Measurements from ENCODE around the gene MED16. TPM values are rescaled to one million over a fixed set of nuclear protein-coding genes. Genes with fewer than 3 reads are reported as not detected.
A peak's percentile ranks its signal among the peaks of the same experiment; 100 is the strongest.

The MED16 gene
- polyA plus RNA-seq, 12 donors = 26.2 to 1,072 (median 32.9) TPM

DNA sequence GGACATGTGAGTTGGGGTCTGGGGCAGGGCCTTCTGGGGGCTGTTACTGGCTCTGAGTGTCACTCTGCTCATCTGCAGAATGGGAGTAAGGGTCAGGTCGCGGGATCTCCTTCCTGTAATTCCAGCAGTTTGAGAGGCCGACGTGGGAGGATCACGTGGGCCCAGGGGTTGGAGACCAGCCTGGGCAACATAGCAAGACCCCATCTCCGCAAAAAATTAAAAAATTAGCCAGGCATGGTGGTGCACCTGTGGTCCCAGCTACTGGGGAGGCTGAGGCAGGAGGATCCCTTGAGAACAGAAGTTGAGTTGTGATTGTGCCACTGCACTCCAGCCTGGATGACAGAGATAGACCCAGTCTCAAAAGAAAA is 36.9 kb upstream of the MED16 start:
- no peak for DNase-seq

DNA sequence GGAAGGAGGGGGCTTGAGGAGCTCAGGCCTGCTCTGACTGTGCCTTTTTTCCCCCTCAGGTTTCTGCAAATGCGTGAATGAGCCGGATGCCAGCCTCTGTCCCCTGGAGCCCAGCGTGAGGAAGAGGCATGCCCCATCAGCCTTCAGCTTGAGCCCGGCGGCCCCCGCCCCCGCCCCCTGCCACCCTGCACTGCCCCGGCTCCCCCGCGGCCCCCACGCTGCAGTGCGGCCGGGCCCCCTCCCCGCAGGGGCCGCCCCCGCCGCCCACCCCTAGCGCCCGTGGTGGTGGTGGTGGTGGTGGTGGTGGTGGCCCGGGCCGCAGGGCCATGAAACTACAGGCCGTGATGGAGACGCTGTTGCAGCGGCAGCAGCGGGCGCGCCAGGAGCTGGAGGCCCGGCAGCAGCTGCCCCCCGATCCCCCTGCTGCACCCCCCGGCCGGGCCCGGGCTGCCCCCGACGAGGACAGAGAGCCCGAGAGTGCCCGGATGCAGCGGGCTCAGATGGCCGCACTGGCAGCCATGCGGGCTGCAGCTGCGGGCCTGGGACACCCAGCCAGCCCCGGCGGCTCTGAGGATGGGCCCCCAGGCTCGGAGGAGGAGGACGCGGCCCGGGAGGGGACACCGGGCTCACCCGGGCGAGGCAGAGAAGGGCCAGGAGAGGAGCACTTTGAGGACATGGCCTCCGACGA is 36.4 kb upstream of the MED16 start:
- DNase-seq = no peak

DNA sequence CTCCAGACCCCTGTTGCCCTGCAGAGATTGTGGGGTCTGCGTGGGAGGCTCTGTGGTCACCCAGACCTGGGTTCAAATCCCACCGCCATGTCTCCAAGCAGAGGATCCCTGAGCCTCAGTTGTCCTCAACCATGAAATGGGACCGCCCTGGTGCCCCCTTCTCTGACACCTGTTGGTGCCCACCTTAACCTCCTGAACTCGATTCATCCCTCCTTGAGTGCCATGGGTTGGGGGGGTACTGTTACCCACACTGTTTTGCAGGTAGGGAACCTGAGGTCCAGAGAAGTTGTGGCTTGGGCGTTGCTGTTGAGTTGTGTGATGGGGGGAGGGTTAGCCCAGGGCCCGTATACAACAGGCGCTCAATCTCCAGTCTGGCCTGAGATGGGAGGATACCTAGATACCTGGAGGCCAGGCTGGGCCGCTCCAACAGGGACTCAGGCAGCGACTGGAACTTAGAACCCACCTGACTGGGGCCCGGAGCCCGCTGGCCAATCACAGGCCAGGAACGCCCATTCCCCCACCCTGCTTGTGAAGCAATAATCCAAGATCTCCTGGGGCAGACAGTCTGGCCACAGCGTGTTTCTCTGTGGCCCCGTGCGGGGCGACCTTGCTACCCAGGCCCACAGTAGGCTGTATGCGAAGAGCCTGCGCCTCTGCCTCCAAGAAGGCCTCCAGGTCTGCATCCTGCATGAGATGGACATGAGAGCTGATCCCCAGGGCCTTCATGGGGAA is 35.6 kb upstream of the MED16 start:
- no peak for DNase-seq

DNA sequence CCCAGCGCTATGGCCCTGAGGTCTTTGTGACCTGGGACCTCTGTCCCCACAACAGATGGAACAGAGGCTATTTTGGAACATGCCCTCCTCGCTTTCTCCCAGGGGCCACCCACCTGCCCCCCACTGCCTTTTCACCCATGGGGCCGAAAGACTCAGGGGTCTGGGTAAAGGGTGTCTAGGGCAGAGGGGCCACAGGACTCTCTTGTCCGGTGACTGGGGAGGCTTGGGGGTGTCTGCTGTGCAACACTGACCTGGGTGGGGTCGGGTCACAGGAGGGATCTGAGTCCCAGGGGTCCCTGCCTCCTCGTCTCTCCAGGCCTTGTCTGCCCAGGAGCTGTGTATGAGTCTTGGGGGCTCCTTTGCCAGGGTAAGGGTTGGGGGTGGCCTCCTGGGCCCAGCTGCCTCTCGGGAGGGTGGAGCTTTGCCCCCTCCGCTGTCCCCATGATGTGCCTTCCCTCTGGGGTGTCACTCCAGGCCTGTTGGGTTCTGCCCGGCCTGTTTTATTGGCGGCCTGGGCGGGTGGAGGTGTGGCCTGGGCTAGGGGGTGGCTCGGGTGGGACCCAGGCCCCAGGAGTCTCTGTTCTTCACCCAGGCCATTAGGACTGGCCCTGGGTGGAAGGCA is 34.9 kb upstream of the MED16 start:
- DNase-seq = no peak

DNA sequence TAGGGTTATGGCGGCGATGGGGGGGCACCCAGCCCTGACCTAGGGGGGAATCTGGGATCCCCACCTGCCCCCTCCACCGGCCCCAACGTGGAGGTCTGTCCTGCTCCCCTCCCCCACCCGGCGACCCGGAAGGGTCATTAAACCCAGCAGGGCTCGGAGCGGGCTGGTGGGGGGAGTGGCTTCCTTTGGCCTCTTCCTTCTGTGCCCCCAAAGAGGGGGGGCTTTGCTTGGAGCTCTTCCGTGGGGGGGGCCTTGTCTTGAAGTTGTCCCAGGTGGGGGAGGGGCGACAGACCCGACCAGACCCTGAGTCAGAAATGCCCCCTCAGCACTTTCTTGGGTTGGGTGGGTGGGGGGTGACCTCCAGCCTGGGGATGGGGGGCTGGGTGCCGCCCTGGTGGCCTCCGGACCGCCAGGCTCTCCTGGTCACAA is 34.4 kb upstream of the MED16 start:
- no peak for DNase-seq

DNA sequence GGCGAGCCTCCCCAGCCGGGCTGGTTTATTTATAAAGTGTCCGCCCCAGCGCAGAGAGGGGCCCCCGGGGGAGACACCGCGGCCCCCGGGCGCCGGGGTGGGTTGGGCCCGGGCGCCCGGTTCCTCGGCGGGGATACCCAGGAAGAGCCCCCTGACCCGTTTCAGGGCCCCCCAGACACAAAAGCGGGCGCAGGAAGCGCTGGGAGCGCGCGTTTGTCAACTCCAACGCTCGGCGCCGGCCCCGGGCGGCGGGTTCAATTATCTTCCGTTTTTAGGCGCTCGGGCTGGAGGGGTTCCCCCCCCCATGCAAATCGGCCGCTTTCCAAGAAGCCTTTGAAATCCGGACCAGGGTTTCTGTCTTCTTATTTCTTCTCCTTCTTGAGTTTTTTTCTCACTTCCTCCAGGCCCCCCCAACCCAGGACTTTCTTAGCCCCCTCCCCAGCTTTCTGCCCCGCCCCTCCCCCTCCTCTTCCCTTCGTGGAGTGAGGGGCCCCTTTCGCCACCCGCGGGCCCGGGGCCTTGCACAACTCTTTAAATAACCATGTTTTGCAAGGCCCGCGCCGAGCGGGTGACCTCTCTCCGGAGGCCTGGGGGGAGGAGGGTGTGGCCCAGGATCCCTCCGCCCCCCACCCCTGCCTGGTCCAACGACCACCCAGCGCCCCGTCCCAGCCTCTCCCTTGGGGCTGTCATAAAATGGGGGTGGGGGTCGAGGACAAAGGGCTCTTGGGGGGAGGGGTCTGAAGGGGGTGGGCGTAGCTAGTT is 33.8 kb upstream of the MED16 start:
- no peak for DNase-seq

DNA sequence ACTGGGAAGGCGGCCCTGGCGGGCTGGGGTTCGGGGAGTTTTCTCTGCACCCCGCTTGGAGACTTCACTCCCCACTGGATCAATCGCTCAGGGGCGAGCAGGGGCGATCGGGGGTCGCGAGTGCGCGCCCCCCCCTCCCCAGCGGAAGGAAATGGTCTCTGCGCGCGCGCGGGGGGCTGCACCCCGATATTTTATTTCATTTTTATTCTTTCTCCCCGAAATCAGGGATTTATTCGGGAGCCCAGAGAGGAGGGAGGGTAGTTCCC is 33.3 kb upstream of the MED16 start:
- no peak for DNase-seq

DNA sequence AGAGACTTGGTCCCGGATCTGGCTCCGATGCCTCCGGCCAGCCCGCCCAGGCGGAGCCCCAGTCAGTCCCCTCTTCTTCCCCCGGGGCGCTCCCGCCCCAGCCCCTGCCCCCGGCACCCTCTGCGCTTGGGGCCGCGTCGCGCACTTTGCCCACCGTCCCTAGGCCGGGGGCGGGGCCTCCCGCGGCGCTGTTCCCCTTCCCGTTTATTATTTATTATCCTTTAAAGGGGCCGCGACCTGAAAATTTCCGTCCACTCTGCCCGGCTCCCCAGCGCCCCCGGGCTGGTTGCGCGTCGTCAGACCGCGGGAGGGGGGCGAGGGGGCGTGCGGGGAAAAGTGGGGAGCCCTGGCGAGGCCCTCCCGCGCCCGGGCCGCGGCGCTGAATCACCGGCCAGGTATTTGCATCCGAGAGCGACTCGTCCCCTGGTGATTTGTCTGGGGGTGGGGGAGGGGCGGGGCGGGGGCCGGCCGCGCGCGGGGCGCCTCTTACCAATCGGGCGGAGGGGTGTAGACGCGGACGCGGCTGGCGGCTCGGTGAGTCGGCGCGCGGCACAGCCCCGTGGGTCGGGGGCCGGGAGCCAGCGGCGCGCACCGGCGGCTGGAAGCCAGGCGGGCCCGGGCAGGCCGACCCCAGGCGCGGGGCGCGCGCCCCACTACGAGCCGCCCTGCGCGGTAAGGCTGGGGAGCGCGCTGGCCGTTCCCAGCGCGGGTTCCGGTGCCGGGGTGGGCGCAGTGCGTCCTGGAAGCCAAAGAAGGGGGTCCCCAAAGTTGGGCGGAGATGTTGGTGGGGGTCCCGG is 32.7 kb upstream of the MED16 start, which contains the start of gene ARID3A:
TSS of gene ARID3A (plus strand) at position 510 of the 797 bp plus-strand sequence. CDS start 3,494 bp downstream, outside the sequence.
- DNase-seq = peak; percentile 86

DNA sequence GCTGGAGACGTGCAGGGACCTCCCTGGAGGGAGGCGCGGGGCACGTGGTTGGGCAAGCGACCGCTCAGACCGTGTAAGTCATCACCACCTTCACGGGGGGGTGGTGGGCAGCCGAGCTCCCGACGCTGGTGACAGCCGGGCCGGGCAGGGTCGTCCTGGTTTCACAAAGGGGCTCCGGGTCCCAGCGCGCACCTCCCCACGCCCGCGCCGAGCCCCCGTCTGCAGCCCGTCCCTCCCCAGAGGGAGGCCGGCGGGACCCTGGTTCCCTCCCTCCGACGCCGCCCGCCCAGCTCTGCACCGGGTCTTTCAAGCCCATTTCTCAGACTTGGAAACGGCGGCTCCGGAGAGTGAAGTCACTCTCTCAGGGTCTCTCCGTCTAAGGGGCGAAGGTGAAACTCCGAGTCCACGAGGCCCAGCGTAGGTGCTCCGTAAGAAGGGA is 32.1 kb upstream of the MED16 start:
- DNase-seq = no peak

DNA sequence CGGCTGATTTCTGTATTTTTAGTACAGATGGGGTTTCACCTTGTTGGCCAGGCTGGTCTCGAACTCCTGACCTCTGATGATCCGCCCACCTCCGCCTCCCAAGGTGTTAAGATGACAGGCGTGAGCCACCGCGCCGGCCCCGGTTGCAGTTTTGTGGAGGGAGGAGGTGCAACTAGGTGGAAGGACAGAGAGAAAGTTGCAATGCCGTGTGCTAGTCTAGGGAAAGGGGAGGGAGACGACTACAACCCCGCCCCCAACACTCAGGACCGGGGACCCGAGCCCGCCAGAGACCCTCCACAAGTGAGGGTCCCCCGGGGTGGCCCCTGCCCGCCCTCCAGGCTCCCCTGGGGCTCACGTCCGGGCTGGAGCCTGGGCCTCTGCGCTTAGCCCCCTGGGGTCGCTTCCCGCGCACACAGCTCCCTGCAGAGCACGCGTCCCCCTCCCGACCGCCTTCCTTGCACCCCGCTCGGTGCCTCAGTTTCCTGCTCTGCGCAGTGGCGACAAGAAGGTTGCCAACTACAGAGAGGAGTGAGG is 31.6 kb upstream of the MED16 start:
- DNase-seq = no peak

DNA sequence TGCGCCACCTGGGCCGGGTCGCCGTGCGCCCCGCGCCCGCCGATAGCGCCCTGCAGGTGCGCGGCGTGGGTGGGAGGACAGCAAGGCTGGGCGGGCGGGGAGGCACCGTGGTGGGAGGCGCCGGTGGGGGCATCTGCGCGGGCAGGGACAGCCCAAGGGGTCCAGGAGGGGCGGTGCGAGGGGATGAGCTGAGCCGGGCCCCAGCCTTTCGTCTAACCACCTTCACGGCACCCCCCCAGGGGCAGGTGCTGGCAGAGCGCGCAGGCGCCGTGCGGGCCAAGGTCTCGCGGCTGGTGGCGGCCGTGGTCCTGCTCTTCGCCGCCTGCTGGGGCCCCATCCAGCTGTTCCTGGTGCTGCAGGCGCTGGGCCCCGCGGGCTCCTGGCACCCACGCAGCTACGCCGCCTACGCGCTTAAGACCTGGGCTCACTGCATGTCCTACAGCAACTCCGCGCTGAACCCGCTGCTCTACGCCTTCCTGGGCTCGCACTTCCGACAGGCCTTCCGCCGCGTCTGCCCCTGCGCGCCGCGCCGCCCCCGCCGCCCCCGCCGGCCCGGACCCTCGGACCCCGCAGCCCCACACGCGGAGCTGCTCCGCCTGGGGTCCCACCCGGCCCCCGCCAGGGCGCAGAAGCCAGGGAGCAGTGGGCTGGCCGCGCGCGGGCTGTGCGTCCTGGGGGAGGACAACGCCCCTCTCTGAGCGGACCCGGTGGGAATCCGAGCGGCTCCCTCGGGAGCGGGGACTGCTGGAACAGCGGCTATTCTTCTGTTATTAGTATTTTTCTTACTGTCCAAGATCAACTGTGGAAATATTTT is 27.3 kb upstream of the MED16 start:
- no peak for DNase-seq

DNA sequence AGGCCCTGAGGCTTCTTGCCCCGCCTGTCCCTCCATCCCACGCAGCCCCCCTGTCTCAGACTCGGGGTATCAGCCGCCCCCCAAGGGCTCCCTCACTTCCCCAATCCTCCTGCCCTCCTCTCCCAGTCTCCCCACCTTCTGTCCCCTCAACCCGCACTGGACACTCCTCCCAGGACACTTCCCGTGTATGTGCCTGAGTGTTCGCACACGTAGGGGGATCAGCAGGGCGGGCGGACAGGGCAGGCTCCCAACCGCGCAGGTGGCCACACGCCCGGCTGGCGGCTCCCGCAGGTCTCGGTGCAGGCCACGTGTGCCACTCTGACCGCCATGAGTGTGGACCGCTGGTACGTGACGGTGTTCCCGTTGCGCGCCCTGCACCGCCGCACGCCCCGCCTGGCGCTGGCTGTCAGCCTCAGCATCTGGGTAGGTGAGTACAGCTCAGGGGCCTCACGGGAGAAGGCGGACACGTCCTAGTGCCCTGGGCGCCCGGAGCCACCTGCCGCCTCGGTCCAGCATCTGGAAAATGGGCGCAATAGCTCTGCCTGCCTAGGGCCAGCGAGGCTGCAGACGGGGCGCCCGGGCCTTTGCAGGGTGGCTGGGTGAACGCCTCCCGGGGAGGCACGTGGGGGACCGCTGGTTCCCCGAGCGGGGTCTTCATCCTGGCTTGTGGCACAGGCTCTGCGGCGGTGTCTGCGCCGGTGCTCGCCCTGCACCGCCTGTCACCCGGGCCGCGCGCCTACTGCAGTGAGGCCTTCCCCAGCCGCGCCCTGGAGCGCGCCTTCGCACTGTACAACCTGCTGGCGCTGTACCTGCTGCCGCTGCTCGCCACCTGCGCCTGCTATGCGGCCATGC is 26.4 kb upstream of the MED16 start:
- DNase-seq = no peak

DNA sequence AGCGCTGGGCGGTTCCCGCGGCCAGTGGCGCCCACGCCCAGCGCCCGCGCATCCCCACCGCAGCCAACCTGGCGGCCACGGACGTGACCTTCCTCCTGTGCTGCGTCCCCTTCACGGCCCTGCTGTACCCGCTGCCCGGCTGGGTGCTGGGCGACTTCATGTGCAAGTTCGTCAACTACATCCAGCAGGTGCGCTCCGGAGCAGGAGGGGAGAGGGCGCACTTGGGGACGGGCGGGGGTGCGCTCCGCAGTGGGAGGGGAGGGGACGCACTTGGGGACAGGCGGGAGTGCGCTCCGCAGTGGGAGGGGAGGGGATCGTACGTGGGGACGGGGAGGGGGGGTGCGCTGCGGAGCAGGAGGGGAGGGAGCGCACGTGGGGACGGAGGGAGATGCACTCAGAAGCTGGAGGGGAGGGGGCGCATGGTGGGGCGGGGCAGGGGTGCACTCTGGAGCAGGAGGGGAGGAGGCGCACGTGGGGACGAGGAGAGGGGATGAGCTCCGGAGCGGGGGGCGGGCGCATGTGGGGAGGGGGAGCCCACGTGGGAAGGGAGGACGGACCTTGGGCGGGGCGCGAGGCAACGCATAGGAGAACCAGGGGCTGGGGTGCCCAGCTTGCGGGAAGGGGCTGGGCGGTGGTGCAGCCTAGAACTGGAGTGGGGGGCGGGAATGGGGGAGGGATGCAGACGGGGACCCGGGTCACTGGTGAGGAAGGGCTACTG is 25.7 kb upstream of the MED16 start:
- no peak for DNase-seq

DNA sequence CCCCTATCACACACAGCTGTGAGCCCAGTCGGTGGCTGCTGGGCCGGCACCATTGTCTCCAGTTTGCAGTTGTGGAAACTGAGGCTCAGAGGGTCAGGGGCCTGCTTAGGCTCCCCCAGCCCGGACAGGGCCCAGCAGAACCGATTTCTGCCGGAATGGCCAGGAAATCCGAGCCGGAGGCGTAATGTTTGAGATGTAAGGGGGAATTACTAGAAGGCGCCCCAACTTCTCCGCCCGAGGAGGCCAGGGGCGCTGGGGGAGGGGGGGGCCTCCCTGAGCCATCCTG is 25.1 kb upstream of the MED16 start:
- DNase-seq = no peak

DNA sequence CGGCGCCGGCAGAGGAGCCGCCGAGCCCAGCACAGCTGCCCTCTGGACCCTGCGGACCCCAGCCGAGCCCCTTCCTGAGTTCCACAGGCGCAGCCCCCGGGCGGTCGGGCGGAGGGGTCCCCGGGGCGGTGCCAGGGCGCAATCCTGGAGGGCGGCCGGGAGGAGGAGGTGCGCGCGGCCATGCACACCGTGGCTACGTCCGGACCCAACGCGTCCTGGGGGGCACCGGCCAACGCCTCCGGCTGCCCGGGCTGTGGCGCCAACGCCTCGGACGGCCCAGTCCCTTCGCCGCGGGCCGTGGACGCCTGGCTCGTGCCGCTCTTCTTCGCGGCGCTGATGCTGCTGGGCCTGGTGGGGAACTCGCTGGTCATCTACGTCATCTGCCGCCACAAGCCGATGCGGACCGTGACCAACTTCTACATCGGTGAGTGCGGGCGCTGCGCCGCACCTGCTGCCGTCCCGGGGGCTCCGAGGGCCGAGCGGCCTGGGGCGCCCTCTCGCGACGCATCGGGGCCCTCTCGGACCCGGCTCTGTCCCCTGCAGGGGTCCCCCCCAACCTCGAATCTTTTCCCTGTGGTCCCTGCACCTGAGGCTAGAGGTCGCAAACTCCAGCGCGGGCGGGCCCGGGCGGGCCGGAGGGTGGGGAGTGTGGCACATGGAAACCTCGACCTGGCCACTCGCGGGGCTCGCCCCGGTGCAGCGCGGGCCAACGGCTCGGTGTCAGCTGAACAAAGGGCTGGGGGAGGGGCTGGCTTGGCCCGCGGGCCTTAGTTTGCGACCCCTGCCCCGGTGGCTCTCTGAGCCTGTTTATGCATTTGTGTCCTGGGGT is 24.6 kb upstream of the MED16 start, which contains the start of gene KISS1R:
TSS of gene KISS1R (plus strand) at position 11 of the 829 bp plus-strand sequence. CDS start at position 181, 170 bp downstream.
- no peak for DNase-seq

DNA sequence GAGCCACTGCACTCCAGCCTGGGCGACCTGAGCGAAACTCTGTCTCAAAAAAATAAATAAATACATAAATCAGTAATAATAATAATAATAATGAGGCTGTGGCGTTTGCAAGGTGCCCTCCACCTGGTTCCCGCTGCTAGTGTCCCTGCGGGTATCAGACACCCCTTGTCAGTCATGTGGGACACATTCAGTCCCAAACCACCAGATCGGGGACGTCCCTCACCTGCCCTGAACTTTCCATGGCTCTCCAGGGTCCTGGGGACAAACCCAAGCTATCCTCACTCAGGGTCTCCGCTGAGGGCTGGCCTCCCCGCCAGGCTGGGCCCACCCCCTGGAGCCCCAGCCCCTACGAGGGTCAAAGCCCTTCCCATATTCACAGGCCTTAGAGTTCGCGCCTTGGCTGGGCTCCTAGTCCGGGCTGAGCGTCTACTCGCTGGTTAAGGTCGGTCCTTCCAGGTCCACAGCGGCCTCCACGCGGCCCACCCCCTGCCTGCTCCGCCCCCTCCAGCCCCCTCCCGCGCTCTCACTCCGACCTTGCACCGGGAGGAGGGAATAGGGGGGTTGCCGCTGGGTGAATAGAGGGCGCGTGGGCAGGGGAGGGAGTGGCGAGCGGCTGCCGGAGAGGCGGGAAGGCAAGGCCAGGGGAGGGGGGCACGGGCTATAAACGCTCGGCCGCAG is 23.8 kb upstream of the MED16 start:
- no peak for DNase-seq

DNA sequence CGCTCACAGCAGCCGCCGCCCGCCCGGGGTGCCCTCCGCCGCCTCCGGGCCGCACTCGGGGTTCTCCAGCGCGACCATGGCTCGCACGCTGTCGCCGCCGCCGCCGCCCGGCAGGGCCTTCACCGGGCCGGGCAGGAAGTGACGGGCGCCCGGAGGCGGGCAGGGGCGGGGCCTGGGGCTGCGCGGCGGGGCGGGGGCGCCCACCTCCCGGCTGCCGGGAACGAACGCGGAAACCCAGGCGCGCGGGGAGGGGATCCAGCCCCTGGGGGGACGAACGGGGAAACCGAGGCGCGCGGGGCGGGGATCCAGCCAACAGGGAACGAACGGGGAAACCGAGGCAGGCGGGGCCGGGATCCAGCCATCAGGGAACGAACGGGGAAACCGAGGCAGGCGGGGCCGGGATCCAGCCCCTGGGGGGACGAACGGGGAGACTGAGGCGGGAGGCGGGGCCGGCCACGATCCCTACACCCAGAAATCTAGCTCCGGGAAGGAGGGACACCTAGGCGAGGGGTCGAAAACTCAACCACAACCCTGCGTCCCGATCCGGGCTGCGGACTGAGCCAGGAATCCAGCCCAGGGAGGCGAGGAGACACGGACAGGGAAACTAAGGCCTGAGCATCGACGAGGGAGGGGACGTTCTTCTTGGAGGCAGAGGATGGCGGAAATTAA is 20.2 kb upstream of the MED16 start, which contains the start of gene R3HDM4:
TSS of gene R3HDM4 (minus strand) at position 140 of the 669 bp plus-strand sequence. CDS start at position 78, 62 bp downstream.
- DNase-seq = peak; percentile 69
